CD1c-positive myeloid dendritic cell (primary cell): ENCODE measurements around the gene CAMKK1.
"Not testable (repeated sequence)": the region's sequence is repeated elsewhere in the genome, so short reads cannot be mapped to it uniquely, and the experiment has no call there.

Experiments
- DNase-seq: peaks from one replicate; pipeline ENCODE4 v3.0.0-alpha.2; 2016; ENCODE audit errors: extremely low spot score

CAMKK1 gene

GRCh38 chr17:3879591-3880417, 13.0 kb downstream of the CAMKK1 start:
- no peak for DNase-seq

GRCh38 chr17:3879186-3879585, 13.7 kb downstream of the CAMKK1 start:
- DNase-seq: no peak

- DNase-seq: no peak
Measured at GRCh38 chr17:3877220-3877619, 15.6 kb downstream of the CAMKK1 start.

GRCh38 chr17:3875317-3875716, 17.5 kb downstream of the CAMKK1 start:
- DNase-seq: no peak

- no peak for DNase-seq
Measured at GRCh38 chr17:3873862-3874261, 19.0 kb downstream of the CAMKK1 start.

GRCh38 chr17:3870871-3871306, 22.0 kb downstream of the CAMKK1 start:
- DNase-seq: no peak

- DNase-seq: no peak
Measured at GRCh38 chr17:3867606-3868005, 25.2 kb downstream of the CAMKK1 start.

GRCh38 chr17:3867106-3867505, 25.7 kb downstream of the CAMKK1 start:
- DNase-seq: no peak

GRCh38 chr17:3866276-3866675, 26.6 kb downstream of the CAMKK1 start:
- no peak for DNase-seq

GRCh38 chr17:3865176-3865575, 27.7 kb downstream of the CAMKK1 start:
- no peak for DNase-seq

GRCh38 chr17:3864534-3864933, 28.3 kb downstream of the CAMKK1 start:
- no peak for DNase-seq

- DNase-seq: no peak
Measured at GRCh38 chr17:3861761-3862681, 30.8 kb downstream of the CAMKK1 start.

- no peak for DNase-seq
Measured at GRCh38 chr17:3860939-3861700, 31.7 kb downstream of the CAMKK1 start.

GRCh38 chr17:3859940-3860339, 32.9 kb downstream of the CAMKK1 start:
- no peak for DNase-seq

- DNase-seq: no peak
Measured at GRCh38 chr17:3857261-3858105, 35.4 kb downstream of the CAMKK1 start.

- DNase-seq: not testable (repeated sequence)
Measured at GRCh38 chr17:3854204-3854603, 38.6 kb downstream of the CAMKK1 start.

- peak; percentile 7 for DNase-seq
Measured at GRCh38 chr17:3852561-3852960, 40.3 kb downstream of the CAMKK1 start.

GRCh38 chr17:3851461-3852100, 41.3 kb downstream of the CAMKK1 start:
- no peak for DNase-seq

GRCh38 chr17:3848229-3848835, 44.5 kb downstream of the CAMKK1 start:
- DNase-seq: peak; percentile 43

GRCh38 chr17:3847165-3847670, 45.6 kb downstream of the CAMKK1 start:
- DNase-seq: no peak
